ENCODE data around the gene CPLANE2. TPM values are rescaled to one million over a fixed set of nuclear protein-coding genes. Genes with fewer than 3 reads are reported as not detected.
"Not testable (repeated sequence)": the region's sequence is repeated elsewhere in the genome, so short reads cannot be mapped to it uniquely, and the experiment has no call there.

Gene CPLANE2
- total RNA-seq, 1 donor from 2014 or later = 12.3 TPM

DNA sequence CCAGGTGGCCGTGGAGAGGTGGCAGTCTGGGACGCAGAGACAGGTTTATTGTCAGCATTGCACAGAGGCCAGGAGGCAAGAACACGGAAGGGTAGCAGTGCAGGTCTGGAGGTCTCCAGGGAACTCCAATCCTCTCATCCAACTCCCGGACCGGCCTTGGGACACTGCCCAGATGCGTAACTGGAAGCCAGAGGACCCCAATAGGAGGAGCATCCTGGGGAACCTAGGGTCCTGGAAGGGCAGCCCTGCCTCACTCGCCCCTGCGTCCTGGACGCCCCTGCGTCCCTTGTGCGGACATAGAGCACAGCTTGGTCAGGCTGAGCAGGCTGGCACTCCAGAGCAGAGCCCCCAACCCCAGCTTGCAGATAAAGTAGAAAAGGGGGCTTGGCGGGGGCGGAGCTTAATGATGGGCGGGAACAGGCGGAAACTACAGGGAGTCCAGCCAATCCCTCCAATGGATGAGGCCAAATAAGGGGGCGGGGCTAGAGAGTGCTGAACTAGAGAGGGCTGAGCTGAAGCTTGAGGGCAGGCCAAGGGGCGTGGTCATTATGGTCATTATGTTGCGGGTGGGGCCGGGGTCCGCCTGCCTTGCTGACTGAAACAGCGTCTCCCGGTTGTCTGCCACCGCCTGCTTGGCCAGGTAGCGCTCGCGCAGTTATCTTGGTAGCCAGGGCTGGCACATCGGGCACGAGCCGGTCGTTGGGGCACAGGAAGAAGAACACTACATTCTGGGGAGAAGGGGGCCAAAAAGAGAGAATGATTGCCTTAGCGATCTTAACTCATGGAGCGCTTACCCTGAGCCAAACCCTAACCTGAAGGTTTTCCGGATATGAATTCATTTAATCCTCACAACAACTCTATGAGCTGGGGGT is 20.9 kb downstream of the CPLANE2 start:
- TF ChIP-seq, protein P1, sequence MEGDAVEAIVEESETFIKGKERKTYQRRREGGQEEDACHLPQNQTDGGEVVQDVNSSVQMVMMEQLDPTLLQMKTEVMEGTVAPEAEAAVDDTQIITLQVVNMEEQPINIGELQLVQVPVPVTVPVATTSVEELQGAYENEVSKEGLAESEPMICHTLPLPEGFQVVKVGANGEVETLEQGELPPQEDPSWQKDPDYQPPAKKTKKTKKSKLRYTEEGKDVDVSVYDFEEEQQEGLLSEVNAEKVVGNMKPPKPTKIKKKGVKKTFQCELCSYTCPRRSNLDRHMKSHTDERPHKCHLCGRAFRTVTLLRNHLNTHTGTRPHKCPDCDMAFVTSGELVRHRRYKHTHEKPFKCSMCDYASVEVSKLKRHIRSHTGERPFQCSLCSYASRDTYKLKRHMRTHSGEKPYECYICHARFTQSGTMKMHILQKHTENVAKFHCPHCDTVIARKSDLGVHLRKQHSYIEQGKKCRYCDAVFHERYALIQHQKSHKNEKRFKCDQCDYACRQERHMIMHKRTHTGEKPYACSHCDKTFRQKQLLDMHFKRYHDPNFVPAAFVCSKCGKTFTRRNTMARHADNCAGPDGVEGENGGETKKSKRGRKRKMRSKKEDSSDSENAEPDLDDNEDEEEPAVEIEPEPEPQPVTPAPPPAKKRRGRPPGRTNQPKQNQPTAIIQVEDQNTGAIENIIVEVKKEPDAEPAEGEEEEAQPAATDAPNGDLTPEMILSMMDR (IDR thresholded peaks at IDR 0.05) = no peak
- H3K27me3 Mint-ChIP-seq (ENCODE audit: low read depth) = no peaks in the 10 kb centered on the region
- peak overlapping the region; percentile 81 for H3K4me3 Mint-ChIP-seq (ENCODE audit: unreplicated experiment)
- no peak overlapping the region for H3K27ac Mint-ChIP-seq (ENCODE audit: unreplicated experiment)
- no peak for DNase-seq (ENCODE audit: low spot score)
- H3K9me3 Mint-ChIP-seq (ENCODE audit: low read depth) = no peaks in the 10 kb centered on the region
- peaks cover 16% of the 10 kb centered on the region for H3K4me1 Mint-ChIP-seq (ENCODE audit: low read depth)
- no peaks in the 10 kb centered on the region for H3K36me3 Mint-ChIP-seq (ENCODE audit: low read depth)

DNA sequence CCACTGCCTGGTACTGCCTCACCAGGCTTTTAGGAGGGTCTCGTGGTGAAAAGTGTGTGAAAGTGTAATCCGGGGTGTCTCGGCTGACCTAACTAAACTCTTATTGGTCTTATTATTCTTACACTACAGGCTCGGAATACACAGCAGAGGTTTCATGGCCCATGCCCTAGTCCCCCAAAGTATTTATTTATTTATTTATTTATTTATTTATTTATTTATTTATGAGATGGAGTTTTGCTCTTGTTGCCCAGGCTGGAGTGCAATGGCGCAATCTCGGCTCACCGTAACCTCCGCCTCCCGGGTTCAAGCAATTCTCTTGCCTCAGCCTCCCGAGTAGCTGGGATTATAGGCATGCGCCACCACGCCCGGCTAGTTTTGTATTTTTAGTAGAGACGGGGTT is 21.7 kb downstream of the CPLANE2 start:
- peaks cover 19% of the 10 kb centered on the region for H3K4me1 Mint-ChIP-seq (ENCODE audit: low read depth)
- not testable (repeated sequence) for H3K4me3 Mint-ChIP-seq (ENCODE audit: unreplicated experiment); H3K36me3 Mint-ChIP-seq (ENCODE audit: low read depth); H3K27me3 Mint-ChIP-seq (ENCODE audit: low read depth); H3K27ac Mint-ChIP-seq (ENCODE audit: unreplicated experiment); DNase-seq (ENCODE audit: low spot score); H3K9me3 Mint-ChIP-seq (ENCODE audit: low read depth)

DNA sequence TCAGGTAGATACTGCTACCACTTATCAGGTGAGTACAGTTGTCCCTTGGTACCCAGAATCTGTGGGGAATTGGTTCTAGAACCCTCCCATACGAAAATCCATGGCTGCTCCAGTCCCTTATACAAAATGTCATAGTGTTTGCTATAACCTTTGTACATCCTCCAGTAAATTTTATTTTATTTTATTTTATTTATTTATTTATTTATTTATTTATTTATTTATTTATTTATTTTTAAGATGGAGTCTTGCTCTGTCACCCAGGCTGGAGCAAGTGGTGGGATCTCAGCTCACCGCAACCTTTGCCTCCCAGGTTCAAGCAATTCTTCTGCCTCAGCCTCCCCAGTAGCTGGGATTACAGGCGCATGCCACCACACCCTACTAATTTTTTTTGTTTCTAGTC is 23.4 kb downstream of the CPLANE2 start:
- not testable (repeated sequence) for H3K4me3 Mint-ChIP-seq (ENCODE audit: unreplicated experiment); H3K27me3 Mint-ChIP-seq (ENCODE audit: low read depth); H3K9me3 Mint-ChIP-seq (ENCODE audit: low read depth); H3K27ac Mint-ChIP-seq (ENCODE audit: unreplicated experiment); DNase-seq (ENCODE audit: low spot score); H3K36me3 Mint-ChIP-seq (ENCODE audit: low read depth)
- peaks cover 24% of the 10 kb centered on the region for H3K4me1 Mint-ChIP-seq (ENCODE audit: low read depth)

DNA sequence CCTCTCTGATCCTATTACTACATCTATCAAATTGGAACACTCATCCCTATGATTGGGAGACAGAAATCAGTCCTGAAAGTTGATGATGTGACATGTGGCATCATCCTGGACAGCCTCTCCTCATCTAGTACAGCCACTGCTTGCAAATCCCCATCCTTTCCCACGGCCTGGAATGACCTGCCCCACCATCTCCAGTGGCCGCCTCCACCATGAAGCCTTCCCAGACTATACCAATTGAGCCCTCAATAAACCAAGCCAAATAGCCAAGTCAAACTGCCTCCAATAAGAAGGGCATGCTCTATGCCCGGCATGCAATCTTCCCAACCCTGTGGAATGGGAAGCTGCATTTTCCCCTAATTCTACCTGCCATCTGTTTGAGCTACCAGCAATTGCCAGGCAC is 24.0 kb downstream of the CPLANE2 start:
- H3K4me3 Mint-ChIP-seq (ENCODE audit: unreplicated experiment) = no peak overlapping the region

DNA sequence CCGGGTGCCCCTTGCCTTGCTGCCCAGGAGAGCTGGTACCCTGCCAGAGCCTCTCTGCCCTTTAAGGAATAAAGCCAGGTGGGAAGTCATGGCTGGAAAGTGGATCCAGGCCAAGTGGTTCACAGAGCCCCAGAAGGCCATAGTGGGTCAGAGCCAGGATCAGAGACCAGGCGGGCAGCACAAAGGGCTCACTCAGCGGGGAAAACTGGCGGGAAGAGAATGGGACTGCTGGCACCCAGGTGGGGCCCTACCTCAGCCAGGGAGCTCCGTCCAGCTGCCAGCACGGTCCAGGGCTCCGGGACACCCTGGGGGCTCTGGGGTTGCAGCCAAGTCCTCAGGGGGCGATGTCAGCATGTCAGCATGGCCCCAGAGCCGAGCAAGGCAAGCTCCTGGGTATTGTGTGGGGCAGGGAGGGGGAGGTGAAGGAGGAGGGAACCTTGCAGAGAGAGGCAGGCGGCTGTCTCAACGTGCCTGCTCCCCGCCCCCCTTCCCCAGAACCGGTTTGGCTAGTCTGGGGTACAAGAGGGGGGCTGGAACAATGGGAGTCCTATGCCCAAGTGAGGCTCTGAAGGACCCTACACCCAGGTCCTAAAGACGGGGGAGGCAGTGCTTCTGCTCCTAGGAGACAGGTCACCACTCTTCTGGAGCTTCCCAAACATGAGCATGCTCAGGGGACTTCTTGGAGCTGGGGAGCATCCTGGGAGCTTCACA is 24.6 kb downstream of the CPLANE2 start, which contains the start of gene ARHGEF19:
Gene ARHGEF19 (minus strand): TSS at position 402 of the 711 bp plus-strand sequence. CDS start 3,598 bp downstream, outside the sequence.
- Mint-ChIP-seq H3K9me3 (ENCODE audit: low read depth) (no peaks in the 10 kb centered on the region), H3K4me3 (ENCODE audit: unreplicated experiment) (no peak within 1 kb of the TSS), H3K27ac (ENCODE audit: unreplicated experiment) (no peak within 1 kb of the TSS), H3K36me3 (ENCODE audit: low read depth) (no peaks in the 10 kb centered on the region), H3K27me3 (ENCODE audit: low read depth) (no peaks in the 10 kb centered on the region), H3K4me1 (ENCODE audit: low read depth) (peaks cover 20% of the 10 kb centered on the region)
- TF ChIP-seq, protein P1 (IDR thresholded peaks at IDR 0.05) = no peak
- no peak for DNase-seq (ENCODE audit: low spot score)

More for the DNA sequence above, 24.0 kb downstream of the CPLANE2 start:
- Mint-ChIP-seq H3K9me3 (ENCODE audit: low read depth) (no peaks in the 10 kb centered on the region), H3K4me1 (ENCODE audit: low read depth) (peaks cover 24% of the 10 kb centered on the region), H3K27ac (ENCODE audit: unreplicated experiment) (no peak overlapping the region), H3K36me3 (ENCODE audit: low read depth) (no peaks in the 10 kb centered on the region), H3K27me3 (ENCODE audit: low read depth) (no peaks in the 10 kb centered on the region)
- TF ChIP-seq, protein P1 (IDR thresholded peaks at IDR 0.05) = no peak
- no peak for DNase-seq (ENCODE audit: low spot score)

DNA sequence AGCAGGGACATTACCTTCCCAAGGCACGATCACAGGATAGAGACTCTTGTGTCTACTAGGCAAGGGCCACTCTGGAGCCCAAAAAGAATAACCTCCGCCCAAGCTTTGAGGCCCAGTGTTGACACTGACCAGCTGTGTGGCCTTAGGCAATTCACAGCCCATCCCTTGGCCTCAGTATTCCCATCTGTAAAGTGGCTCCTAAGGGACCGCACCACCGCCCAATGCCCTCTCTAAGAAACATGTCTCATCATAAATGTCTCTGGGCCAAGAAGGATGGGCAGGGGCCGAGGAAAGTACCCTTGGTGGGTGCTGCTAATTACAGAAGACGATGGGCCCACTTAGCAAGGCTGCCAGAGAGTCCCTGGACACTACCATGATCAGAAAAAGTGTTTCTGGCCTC is 25.2 kb downstream of the CPLANE2 start:
- Mint-ChIP-seq H3K36me3 (ENCODE audit: low read depth) (no peaks in the 10 kb centered on the region), H3K27ac (ENCODE audit: unreplicated experiment) (no peak overlapping the region), H3K4me3 (ENCODE audit: unreplicated experiment) (no peak overlapping the region), H3K4me1 (ENCODE audit: low read depth) (peaks cover 21% of the 10 kb centered on the region), H3K27me3 (ENCODE audit: low read depth) (no peaks in the 10 kb centered on the region), H3K9me3 (ENCODE audit: low read depth) (no peaks in the 10 kb centered on the region)
- no peak for DNase-seq (ENCODE audit: low spot score)
- TF ChIP-seq, protein P1 (IDR thresholded peaks at IDR 0.05) = no peak

Data from chondrocyte (in vitro differentiated cells).